ENCODE data around the gene CCL4.

- TF ChIP-seq CTCF (IDR thresholded peaks at IDR 0.05) (no peak), EZH2 (IDR thresholded peaks at IDR 0.05; ENCODE audit: borderline replicate concordance, insufficient read depth, low read depth, low read length, poor library complexity, severe bottlenecking) (no peak)
Observed at GRCh38 chr17:36131931-36132330, 28.3 kb downstream of the CCL4 start.
